RWPE1 (cell line): ENCODE data around the gene CTSE.

Experiments used
- CTCF ChIA-PET: fragments of 350-600 bp; sonication (Branson Sonifier 250); formaldehyde crosslinking; extraction: SDS; loops from one replicate; lab custom pipeline; 2021; lab: Yijun Ruan, JAX
- POLR2A ChIA-PET: fragments of 400-600 bp; formaldehyde crosslinking; extraction: SDS; loops from one replicate; lab custom pipeline; 2020; ENCODE audit warnings: antibody characterized with exemption; ENCODE audit not compliant: low non-redundant PET; lab: Yijun Ruan, JAX
- DNase-seq: peaks from one replicate; pipeline ENCODE4 v3.0.0; 2012; ENCODE audit warnings: low spot score
- H3K27ac ChIP-seq: fragments of 450-650 bp; 2 replicates; pipeline ENCODE4 v1.5.1; 2017
- TF ChIP-seq, protein P1 (sequence below): fragments of 450-650 bp; conservative IDR thresholded peaks from 2 replicates; pipeline ENCODE4 v1.5.1; 2017; ENCODE audit warnings: low read depth, mild to moderate bottlenecking

The CTSE gene

DNA sequence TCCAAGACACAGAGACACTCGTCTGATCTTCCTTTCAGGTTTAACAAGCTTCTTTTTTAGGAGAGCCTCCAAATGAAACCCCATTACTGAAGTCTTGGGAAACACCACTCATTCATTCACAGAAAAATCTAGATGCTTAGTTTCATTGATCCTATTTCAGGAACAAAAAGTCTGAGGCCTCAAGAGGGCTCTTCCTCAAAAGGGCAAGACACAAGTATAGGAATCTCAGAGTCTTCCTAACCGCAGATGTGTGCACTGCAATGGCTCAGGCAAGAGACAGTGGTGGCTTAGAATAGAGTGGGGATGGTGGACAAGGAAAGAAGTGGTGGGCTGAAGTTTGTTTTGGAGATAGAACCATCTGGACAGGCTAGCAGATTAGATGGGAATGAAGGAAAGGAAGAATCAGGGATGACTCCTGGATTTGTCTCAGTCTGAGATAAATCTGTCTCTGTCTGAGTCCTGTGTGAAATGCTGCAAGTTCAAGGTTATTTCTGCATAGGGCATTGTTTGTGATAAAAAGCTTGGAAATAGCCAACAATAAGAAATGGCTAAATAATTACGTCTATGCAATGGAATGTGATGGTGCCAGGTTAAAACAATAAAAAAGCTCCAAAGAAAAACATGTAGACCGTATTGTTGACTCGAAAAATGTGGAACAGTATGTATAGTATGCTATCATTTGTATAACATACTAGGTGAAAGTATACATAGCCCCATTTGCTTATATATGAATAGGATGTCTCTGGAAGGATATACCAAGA, 8.9 kb upstream of the CTSE start:
- H3K27ac ChIP-seq, result no peak overlapping the region
- TF ChIP-seq, protein P1, sequence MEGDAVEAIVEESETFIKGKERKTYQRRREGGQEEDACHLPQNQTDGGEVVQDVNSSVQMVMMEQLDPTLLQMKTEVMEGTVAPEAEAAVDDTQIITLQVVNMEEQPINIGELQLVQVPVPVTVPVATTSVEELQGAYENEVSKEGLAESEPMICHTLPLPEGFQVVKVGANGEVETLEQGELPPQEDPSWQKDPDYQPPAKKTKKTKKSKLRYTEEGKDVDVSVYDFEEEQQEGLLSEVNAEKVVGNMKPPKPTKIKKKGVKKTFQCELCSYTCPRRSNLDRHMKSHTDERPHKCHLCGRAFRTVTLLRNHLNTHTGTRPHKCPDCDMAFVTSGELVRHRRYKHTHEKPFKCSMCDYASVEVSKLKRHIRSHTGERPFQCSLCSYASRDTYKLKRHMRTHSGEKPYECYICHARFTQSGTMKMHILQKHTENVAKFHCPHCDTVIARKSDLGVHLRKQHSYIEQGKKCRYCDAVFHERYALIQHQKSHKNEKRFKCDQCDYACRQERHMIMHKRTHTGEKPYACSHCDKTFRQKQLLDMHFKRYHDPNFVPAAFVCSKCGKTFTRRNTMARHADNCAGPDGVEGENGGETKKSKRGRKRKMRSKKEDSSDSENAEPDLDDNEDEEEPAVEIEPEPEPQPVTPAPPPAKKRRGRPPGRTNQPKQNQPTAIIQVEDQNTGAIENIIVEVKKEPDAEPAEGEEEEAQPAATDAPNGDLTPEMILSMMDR, result no peak
- DNase-seq, result no peak
- ChIA-PET POLR2A (no interaction called here), CTCF (interaction anchor here (0.7 to 1.0 kb wide), 2 partner anchors 74 to 267 kb away, joined by 3 read pairs; no protein-coding TSS in a partner anchor)

DNA sequence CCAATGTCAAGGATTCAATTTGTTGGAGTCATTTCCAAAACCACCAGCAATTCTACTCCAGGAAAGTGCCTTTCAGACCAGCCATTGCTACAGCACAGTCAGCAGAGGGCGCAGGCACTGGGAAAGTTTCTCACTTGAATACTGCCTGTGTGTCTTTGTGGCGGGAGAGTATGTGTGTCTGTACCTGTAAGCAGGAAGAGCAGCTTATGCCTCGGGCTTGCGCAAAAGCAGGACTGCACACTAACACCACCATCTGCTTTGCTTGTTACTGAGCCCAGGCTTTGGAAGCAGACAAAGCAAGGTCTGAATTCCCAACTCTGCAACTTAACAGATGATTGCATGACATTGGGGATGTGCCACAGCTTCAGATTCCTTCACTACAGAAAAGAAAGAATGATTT, 7.0 kb upstream of the CTSE start:
- CTCF ChIA-PET, result interaction anchor here (0.5 to 2.7 kb wide), 27 partner anchors 9 to 112 kb away, joined by 3 to 21 read pairs (median 6); partner anchors contain the start of gene RAB7B
- POLR2A ChIA-PET, result no interaction called here
- TF ChIP-seq, protein P1, result peak; percentile 87
- peak; percentile 83 for DNase-seq
- peak overlapping the region; percentile 48 for H3K27ac ChIP-seq

DNA sequence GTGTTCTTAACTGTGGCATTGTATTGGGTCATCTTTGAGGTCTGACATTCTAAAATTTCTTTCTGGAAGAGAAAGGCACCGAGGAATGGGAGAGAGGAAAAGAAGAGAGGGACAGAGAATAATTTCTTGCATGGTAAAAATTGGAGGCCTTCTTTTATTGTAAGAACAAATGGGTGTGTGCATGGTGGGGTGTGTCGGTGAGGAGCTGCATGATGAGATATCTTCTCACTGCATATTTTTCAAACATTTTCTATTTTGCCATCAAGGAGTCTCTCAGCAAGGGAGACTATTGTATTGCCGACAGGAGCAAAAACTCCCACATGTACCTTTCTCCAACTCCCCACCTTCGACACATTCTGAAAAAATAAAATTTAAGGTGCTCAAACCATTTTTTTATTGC, 6.5 kb upstream of the CTSE start:
- no peak overlapping the region for H3K27ac ChIP-seq

DNA sequence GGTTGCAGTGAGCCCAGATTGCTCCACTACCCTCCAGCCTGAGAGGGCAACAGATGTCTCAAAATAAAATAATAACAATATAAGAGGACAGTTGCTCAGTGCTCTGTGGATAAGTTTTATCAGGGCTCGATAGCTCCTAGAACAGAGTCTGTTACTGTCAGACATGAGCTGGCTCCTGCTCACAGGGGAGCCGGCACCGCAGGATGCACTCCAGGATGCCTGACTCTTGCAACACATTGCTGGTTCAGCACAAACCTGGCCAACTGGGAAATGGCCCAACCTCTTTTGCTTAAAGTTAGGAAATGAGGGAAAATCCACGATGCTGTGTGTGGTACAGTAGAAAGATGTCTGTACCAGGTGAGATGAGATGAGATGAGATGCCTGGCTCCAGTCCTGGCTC, 5.8 kb upstream of the CTSE start:
- POLR2A ChIA-PET, result no interaction called here
- TF ChIP-seq, protein P1, result no peak
- CTCF ChIA-PET, result interaction anchor here (0.6 to 2.7 kb wide), 11 partner anchors 24 to 1362 kb away, joined by 3 to 21 read pairs (median 5); no protein-coding TSS in a partner anchor
- no peak for DNase-seq
- H3K27ac ChIP-seq, result peak overlapping the region; percentile 58

More for the DNA sequence above, 6.5 kb upstream of the CTSE start:
- CTCF ChIA-PET, result interaction anchor here (0.7 to 2.7 kb wide), 19 partner anchors 9 to 1154 kb away, joined by 3 to 21 read pairs (median 6); partner anchors contain the start of gene RAB7B
- TF ChIP-seq, protein P1, result no peak
- POLR2A ChIA-PET, result no interaction called here
- DNase-seq, result no peak

DNA sequence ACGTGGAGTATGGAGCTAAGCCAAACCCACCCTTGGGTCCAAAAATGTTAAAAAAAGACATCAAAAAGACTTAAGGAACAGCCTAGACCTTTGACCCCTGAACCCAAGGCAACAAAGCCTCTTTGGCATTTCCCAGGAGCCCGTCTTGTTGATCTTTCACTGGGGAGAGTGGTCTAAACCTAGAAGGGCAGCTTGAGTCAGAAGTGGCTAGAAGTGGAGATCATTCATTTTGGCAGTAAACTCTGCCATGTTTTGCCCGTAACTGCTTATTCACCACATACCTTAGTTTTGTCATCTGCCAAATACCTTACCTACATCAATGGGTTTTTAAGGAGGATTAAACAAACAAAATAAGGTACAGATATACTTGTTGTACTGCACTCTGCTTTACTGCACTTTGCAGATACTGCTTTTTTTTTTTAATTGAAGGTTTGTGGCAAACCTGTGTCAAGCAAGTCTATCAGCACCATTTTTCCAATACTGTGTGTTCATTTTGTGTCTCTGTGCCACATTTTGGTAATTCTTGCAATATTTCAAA, 1.7 kb upstream of the CTSE start:
- ChIA-PET CTCF (interaction anchor here (2.3 kb wide), 1 partner anchor 48 kb away, joined by 10 read pairs; no protein-coding TSS in a partner anchor), POLR2A (no interaction called here)
- DNase-seq, result no peak
- TF ChIP-seq, protein P1, result no peak
- H3K27ac ChIP-seq, result no peak overlapping the region

DNA sequence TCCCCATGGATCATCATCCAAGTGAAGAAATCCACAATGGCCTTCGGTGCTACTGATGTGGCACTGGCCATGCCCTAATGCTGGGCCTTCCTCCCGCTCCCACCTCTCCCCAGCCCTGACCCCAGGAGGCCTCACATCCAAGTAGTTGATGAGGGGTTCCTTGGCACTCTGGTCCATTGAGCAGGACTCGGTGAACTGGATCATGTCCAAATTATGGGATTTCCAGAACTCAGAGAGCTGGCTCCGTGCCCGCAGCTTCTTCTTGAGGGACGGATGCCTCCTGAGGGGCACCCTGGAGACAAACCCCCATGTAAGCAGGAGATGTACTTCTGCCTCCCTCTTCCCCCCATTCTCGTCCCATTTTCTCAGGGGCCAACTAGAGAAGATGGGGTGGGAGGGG, 929 bp downstream of the CTSE start:
- ChIA-PET CTCF (interaction anchor here (0.6 to 2.0 kb wide), 2 partner anchors 8 to 31 kb away, joined by 3 to 6 read pairs; no protein-coding TSS in a partner anchor), POLR2A (no interaction called here)
- DNase-seq, result no peak
- TF ChIP-seq, protein P1, result no peak
- H3K27ac ChIP-seq, result peak overlapping the region; percentile 73
